ENCODE measurements around the gene WDTC1. TPM values are rescaled to one million over a fixed set of nuclear protein-coding genes. Genes with fewer than 3 reads are reported as not detected.

WDTC1 gene
- total RNA-seq, 1 donor from 2014 or later, result 22.4 TPM

GRCh38 chr1:27357281-27358037 lies 123.0 kb downstream of the WDTC1 start:
- Mint-ChIP-seq H3K4me1 (ENCODE audit: low read depth) (peaks cover 27% of the 10 kb centered on the region), H3K9me3 (no peaks in the 10 kb centered on the region), H3K27me3 (ENCODE audit: low read depth) (no peaks in the 10 kb centered on the region), H3K4me3 (ENCODE audit: low read depth) (peak overlapping the region; percentile 56), H3K36me3 (ENCODE audit: low read depth) (peaks cover 16% of the 10 kb centered on the region), H3K27ac (peak overlapping the region; percentile 76)
- intact Hi-C loops (cut with micrococcal nuclease), result loop anchor here (1.0 kb wide), 3 partner anchors 8 to 31 kb away; no protein-coding TSS in a partner anchor
- peak; percentile 81 for DNase-seq (ENCODE audit: low spot score)

Other genes with a start within 250 kb of the WDTC1 start
- 0.85 and 0.89 TPM in 2 replicates for gene TRNP1, start 240.9 kb upstream of the WDTC1 start, total RNA-seq
- 0.07 TPM in 1 of 2 replicates, not detected in the other for gene TENT5B, start 221.8 kb upstream of the WDTC1 start, total RNA-seq
- 23.7 and 27.2 TPM in 2 replicates for gene SLC9A1, start 79.5 kb upstream of the WDTC1 start, total RNA-seq
- gene TMEM222, start 87.5 kb downstream of the WDTC1 start, total RNA-seq, result 32.1 and 35.7 TPM in 2 replicates
- 20.0 and 25.7 TPM in 2 replicates for gene SYTL1, start 107.4 kb downstream of the WDTC1 start, total RNA-seq
- 15.8 and 22.0 TPM in 2 replicates for gene MAP3K6, start 132.3 kb downstream of the WDTC1 start, total RNA-seq
- gene FCN3, start 140.2 kb downstream of the WDTC1 start, total RNA-seq, result not detected in 2 replicates
- gene CD164L2, start 148.7 kb downstream of the WDTC1 start, total RNA-seq, result not detected in 2 replicates
- gene GPR3, start 158.0 kb downstream of the WDTC1 start, total RNA-seq, result 3.7 and 3.9 TPM in 2 replicates

Data from activated T-helper 2 cell treated with anti-CD3 and anti-CD28 coated beads, Interferon-gamma antibody, Interleukin-2, Interleukin-4, amounts not matched to agents 10 μg/mL and 5 μg/mL and 100 μg/mL, durations not matched to agents 14 hours and 24 hours and 36 hours (primary cell).